H9 (cell line): ENCODE data around the gene PACSIN2. TPM values are rescaled to one million over a fixed set of nuclear protein-coding genes. Genes with fewer than 3 reads are reported as not detected.

Source experiments
- DNase-seq: peaks from one replicate; pipeline ENCODE4 v3.0.0-alpha.2; 2017
- H2AFZ ChIP-seq: one replicate; pipeline ENCODE4 v1.6.1; 2013; ENCODE audit warnings: mild to moderate bottlenecking, low read length, control low read depth, moderate library complexity
- H2AK5ac ChIP-seq: 2 replicates; pipeline ENCODE4 v1.6.1; 2013; ENCODE audit warnings: low read length, control low read depth, mixed read lengths; ENCODE audit not compliant: insufficient read length
- H2BK120ac ChIP-seq: one replicate; pipeline ENCODE4 v1.6.1; 2013; ENCODE audit warnings: low read depth, mild to moderate bottlenecking, low read length, control low read depth, inconsistent platforms; ENCODE audit not compliant: poor library complexity, severe bottlenecking
- H2BK12ac ChIP-seq: 2 replicates; pipeline ENCODE4 v1.6.1; 2013; ENCODE audit warnings: low read length, control low read depth, mixed read lengths, low read depth; ENCODE audit not compliant: insufficient read length
- H2BK15ac ChIP-seq: 2 replicates; pipeline ENCODE4 v1.6.1; 2013; ENCODE audit warnings: low read depth, low read length, control low read depth
- H2BK20ac ChIP-seq: one replicate; pipeline ENCODE4 v1.6.1; 2013; ENCODE audit warnings: low read depth, mild to moderate bottlenecking, low read length, control low read depth, inconsistent platforms; ENCODE audit not compliant: poor library complexity, severe bottlenecking
- H2BK5ac ChIP-seq: 2 replicates; pipeline ENCODE4 v1.6.1; 2013; ENCODE audit warnings: low read length, control low read depth, mixed read lengths; ENCODE audit not compliant: insufficient read length
- H3K14ac ChIP-seq: 2 replicates; pipeline ENCODE4 v1.6.1; 2013; ENCODE audit warnings: low read length, control low read depth; ENCODE audit not compliant: insufficient read depth
- H3K18ac ChIP-seq: 2 replicates; pipeline ENCODE4 v1.6.1; 2013; ENCODE audit warnings: low read depth, mild to moderate bottlenecking, mixed read lengths, low read length, control low read depth; ENCODE audit not compliant: insufficient read length
- H3K23ac ChIP-seq: 2 replicates; pipeline ENCODE4 v1.6.1; 2013; ENCODE audit warnings: low read length, control low read depth, mixed read lengths, low read depth; ENCODE audit not compliant: insufficient read length
- H3K23me2 ChIP-seq: 2 replicates; pipeline ENCODE4 v1.6.1; 2013; ENCODE audit warnings: low read depth, mild to moderate bottlenecking, mixed read lengths, low read length, control low read depth; ENCODE audit not compliant: insufficient read length, poor library complexity, severe bottlenecking
- H3K27ac ChIP-seq: 2 replicates; pipeline ENCODE4 v1.5.1; 2013; ENCODE audit warnings: low read length, control low read depth, mixed read lengths, low read depth; ENCODE audit not compliant: insufficient read length
- H3K27me3 ChIP-seq: 2 replicates; pipeline ENCODE4 v1.6.1; 2013; ENCODE audit warnings: low read length, control low read depth, inconsistent platforms; ENCODE audit not compliant: insufficient read depth
- H3K4ac ChIP-seq: 2 replicates; pipeline ENCODE4 v1.6.1; 2013; ENCODE audit warnings: low read depth, mild to moderate bottlenecking, control low read depth, inconsistent platforms, low read length, moderate library complexity
- H3K4me1 ChIP-seq: 2 replicates; pipeline ENCODE4 v1.6.1; 2013; ENCODE audit warnings: low read length, control low read depth, inconsistent platforms; ENCODE audit not compliant: insufficient read depth
- H3K4me2 ChIP-seq: 2 replicates; pipeline ENCODE4 v1.6.1; 2013; ENCODE audit warnings: low read length, control low read depth, mixed read lengths; ENCODE audit not compliant: insufficient read length, insufficient read depth
- H3K56ac ChIP-seq: 2 replicates; pipeline ENCODE4 v1.6.1; 2013; ENCODE audit warnings: low read depth, mild to moderate bottlenecking, mixed read lengths, low read length, control low read depth; ENCODE audit not compliant: insufficient read length
- H3K79me1 ChIP-seq: 2 replicates; pipeline ENCODE4 v1.6.1; 2013; ENCODE audit warnings: low read depth, mild to moderate bottlenecking, moderate library complexity, low read length, control low read depth, inconsistent platforms; ENCODE audit not compliant: insufficient read depth, poor library complexity, severe bottlenecking
- H3K79me2 ChIP-seq: 2 replicates; pipeline ENCODE4 v1.6.1; 2013; ENCODE audit warnings: low read length, control low read depth, inconsistent platforms; ENCODE audit not compliant: insufficient read depth
- H3K9ac ChIP-seq: 2 replicates; pipeline ENCODE4 v1.6.1; 2013; ENCODE audit warnings: low read length, control low read depth, mixed read lengths; ENCODE audit not compliant: insufficient read length; ENCODE audit errors: extremely low read depth
- H3K9me3 ChIP-seq: one replicate; pipeline ENCODE4 v1.6.1; 2013; ENCODE audit warnings: low read depth, low read length, inconsistent platforms; ENCODE audit not compliant: control insufficient read depth
- H3T11ph ChIP-seq: one replicate; pipeline ENCODE4 v1.6.1; 2013; ENCODE audit warnings: mild to moderate bottlenecking, low read length, control low read depth, inconsistent platforms
- H4K20me1 ChIP-seq: one replicate; pipeline ENCODE4 v1.6.1; 2013; ENCODE audit not compliant: control insufficient read depth, insufficient read length, insufficient read depth
- H4K5ac ChIP-seq: 2 replicates; pipeline ENCODE4 v1.6.1; 2013; ENCODE audit warnings: low read depth, mild to moderate bottlenecking, mixed read lengths, low read length, control low read depth; ENCODE audit not compliant: insufficient read length
- H4K8ac ChIP-seq: replicated peaks from 2 replicates; pipeline ENCODE4 v1.6.1; 2013; ENCODE audit warnings: low read length, control low read depth, mixed read lengths, low read depth; ENCODE audit not compliant: insufficient read length
- H4K91ac ChIP-seq: 2 replicates; pipeline ENCODE4 v1.6.1; 2013; ENCODE audit warnings: low read depth, mild to moderate bottlenecking, moderate library complexity, mixed read lengths, low read length, control low read depth; ENCODE audit not compliant: insufficient read length
- H3K27ac Mint-ChIP-seq, 3 experiments: 2 replicates in 2 of 3; 3 replicates in 1 of 3; pipeline ENCODE4 v1.8.0; 2020 to 2021; ENCODE audit warnings: mixed read lengths in 3 of 3, mild to moderate bottlenecking in 1 of 3, moderate library complexity in 1 of 3
- H3K27me3 Mint-ChIP-seq: 2 replicates; pipeline ENCODE4 v1.8.0; 2021; ENCODE audit warnings: low read depth, mild to moderate bottlenecking, moderate library complexity, mixed read lengths
- H3K36me3 Mint-ChIP-seq, 3 experiments: 2 replicates in 2 of 3; 3 replicates in 1 of 3; pipeline ENCODE4 v1.8.0; 2020 to 2021; ENCODE audit warnings: low read depth in 3 of 3, mixed read lengths in 3 of 3; ENCODE audit not compliant: insufficient read depth in 1 of 3
- H3K4me1 Mint-ChIP-seq, 2 experiments: 2 replicates each; pipeline ENCODE4 v1.8.0; 2020; ENCODE audit warnings: mixed read lengths in 2 of 2
- H3K4me3 Mint-ChIP-seq, 2 experiments: 2 replicates in 1 of 2; 3 replicates in 1 of 2; pipeline ENCODE4 v1.8.0; 2020 to 2021; ENCODE audit warnings: mild to moderate bottlenecking in 2 of 2, mixed read lengths in 2 of 2, moderate library complexity in 1 of 2
- H3K9me3 Mint-ChIP-seq, 2 experiments: 2 replicates in 1 of 2; 3 replicates in 1 of 2; pipeline ENCODE4 v1.8.0; 2020; ENCODE audit warnings: mild to moderate bottlenecking in 2 of 2, mixed read lengths in 2 of 2, moderate library complexity in 1 of 2
- CTCF ChIP-seq: fragments of 200-600 bp; sonication (generic); conservative IDR thresholded peaks from 3 replicates; pipeline ENCODE4 v1.8.0; 2021; ENCODE audit warnings: antibody characterized with exemption, mild to moderate bottlenecking
- WGBS: extraction: QIAGEN DNeasy Blood & Tissue Kit; methylation state at CpG from one replicate; pipeline ENCODE4 v1.1.7; 2013; ENCODE audit warnings: missing lambda C conversion rate, low lambda C conversion rate, mixed read lengths; ENCODE audit not compliant: insufficient read length; ENCODE audit errors: extremely low coverage; 5-methylcytosine and 5-hydroxymethylcytosine counted together
- total RNA-seq: library from RNA; stranded (reverse); gene quantifications from 2 replicates; pipeline ENCODE4 v1.2.1, GENCODE V29; 2021

PACSIN2 gene
- total RNA-seq, 1 experiment from 2014 or later, result 62.3 TPM

GRCh38 chr22:42985531-42985905 lies 29.4 kb downstream of the PACSIN2 start:
- peak overlapping the region; percentile 32 to 96 (median 95); a peak in 5 of 7 replicates for H3K27ac Mint-ChIP-seq
- no peak overlapping the region for H3K27ac ChIP-seq

More at GRCh38 chr22:42985531-42985905, 29.4 kb downstream of the PACSIN2 start:
- Histone ChIP-seq H2AFZ (no peak overlapping the region), H3K79me2 (peaks cover 14% of the 10 kb centered on the region; the same call in 1 of the 2 replicates), H2BK5ac (no peak overlapping the region), H4K20me1 (no peaks in the 10 kb centered on the region), H3T11ph (no peak overlapping the region), H3K18ac (no peak overlapping the region), H3K9ac (no peak overlapping the region), H4K8ac (no peak overlapping the region), H3K4ac (no peak overlapping the region), H2BK15ac (no peak overlapping the region), H3K4me1 (peaks cover 10% of the 10 kb centered on the region; the same call in 1 of the 2 replicates), H3K9me3 (no peaks in the 10 kb centered on the region), H3K4me2 (no peak overlapping the region), H3K27me3 (no peaks in the 10 kb centered on the region), H2BK12ac (no peak overlapping the region), H3K23ac (no peak overlapping the region), H2BK20ac (no peak overlapping the region), H3K79me1 (peaks cover 3% of the 10 kb centered on the region), H3K14ac (no peak overlapping the region), H2AK5ac (no peak overlapping the region), H2BK120ac (no peak overlapping the region), H3K23me2 (no peaks in the 10 kb centered on the region), H3K56ac (no peak overlapping the region), H4K5ac (no peak overlapping the region), H4K91ac (no peak overlapping the region)
- Mint-ChIP-seq H3K4me1 (peaks cover 41 to 46% of the 10 kb centered on the region in 2 experiments), H3K9me3 (no peaks in the 10 kb centered on the region; a peak in 1 of 5 replicates), H3K4me3 (peak overlapping the region in 1 of 2 experiments; percentile 11; a peak in 1 of 5 replicates), H3K27me3 (no peaks in the 10 kb centered on the region), H3K36me3 (peaks cover 2 to 13% (median 5%) of the 10 kb centered on the region in 3 experiments; a peak in 3 of 7 replicates)
- TF ChIP-seq CTCF, result no peak
- DNase-seq, result no peak
- no CpG with 5 or more reads among the region's 3 CpGs for WGBS
